Measurements from ENCODE around the gene CORO6. TPM values are rescaled to one million over a fixed set of nuclear protein-coding genes. Genes with fewer than 3 reads are reported as not detected.

The CORO6 gene
- total and polyA plus RNA-seq, 4 donors = 0.23 to 3.0 (median 0.59) TPM

DNA sequence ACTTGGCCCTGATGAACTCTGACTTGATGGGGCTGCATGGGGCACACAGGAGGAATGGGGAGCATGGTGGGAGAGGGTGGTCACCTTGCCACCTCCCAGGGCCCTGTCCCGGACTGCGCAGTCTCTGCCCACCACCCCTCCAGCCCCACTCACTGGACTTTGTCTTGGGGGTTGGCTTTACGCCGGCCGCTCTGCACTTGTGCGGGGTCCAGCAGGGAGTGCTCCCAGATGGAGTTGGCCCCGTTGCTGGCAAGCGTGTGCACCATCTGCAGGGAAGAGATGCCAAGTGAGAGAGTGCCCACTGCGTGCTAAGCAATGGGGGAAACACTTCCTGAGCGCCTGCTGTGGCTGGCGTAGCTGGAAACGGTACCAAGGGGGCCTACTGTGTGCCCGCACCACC is 39.9 kb downstream of the CORO6 start:
- no peak overlapping the region for H3K27ac ChIP-seq (ENCODE audit: low read depth in 1 of 2, low read length in 2 of 2)
- H3K4me3 ChIP-seq (ENCODE audit: low read depth in 1 of 3, low read length in 3 of 3) = no peak overlapping the region
- WGBS = 93% methylated on average over 13 of the region's 13 CpGs
- no peak for DNase-seq (ENCODE audit: low spot score)
- no peaks in the 10 kb centered on the region for H3K27me3 ChIP-seq (ENCODE audit: control insufficient read depth in 4 of 4, insufficient read depth in 4 of 4, low read length in 3 of 4)
- H3K4me1 ChIP-seq (ENCODE audit: control insufficient read depth in 4 of 4, insufficient read depth in 4 of 4, low read length in 3 of 4) = peaks cover 0 to 7% (median 4%) of the 10 kb centered on the region in 4 donors
- peaks cover 0 to 9% (median 3%) of the 10 kb centered on the region in 4 donors for H3K36me3 ChIP-seq (ENCODE audit: control insufficient read depth in 4 of 4, insufficient read depth in 3 of 4, low read depth in 1 of 4, low read length in 3 of 4)
- TF ChIP-seq JUND (IDR thresholded peaks at IDR 0.05) (no peak), NR2F2 (IDR thresholded peaks at IDR 0.05) (no peak), FOXA1 (IDR thresholded peaks at IDR 0.05) (no peak), HNF4G (IDR thresholded peaks at IDR 0.05) (no peak), RAD21 (IDR thresholded peaks at IDR 0.05) (no peak), HNF4A (conservative IDR thresholded peaks at IDR 0.05) (no peak), RXRA (IDR thresholded peaks at IDR 0.05) (no peak), FOXA2 (IDR thresholded peaks at IDR 0.05) (no peak)
- TF ChIP-seq, protein P1, sequence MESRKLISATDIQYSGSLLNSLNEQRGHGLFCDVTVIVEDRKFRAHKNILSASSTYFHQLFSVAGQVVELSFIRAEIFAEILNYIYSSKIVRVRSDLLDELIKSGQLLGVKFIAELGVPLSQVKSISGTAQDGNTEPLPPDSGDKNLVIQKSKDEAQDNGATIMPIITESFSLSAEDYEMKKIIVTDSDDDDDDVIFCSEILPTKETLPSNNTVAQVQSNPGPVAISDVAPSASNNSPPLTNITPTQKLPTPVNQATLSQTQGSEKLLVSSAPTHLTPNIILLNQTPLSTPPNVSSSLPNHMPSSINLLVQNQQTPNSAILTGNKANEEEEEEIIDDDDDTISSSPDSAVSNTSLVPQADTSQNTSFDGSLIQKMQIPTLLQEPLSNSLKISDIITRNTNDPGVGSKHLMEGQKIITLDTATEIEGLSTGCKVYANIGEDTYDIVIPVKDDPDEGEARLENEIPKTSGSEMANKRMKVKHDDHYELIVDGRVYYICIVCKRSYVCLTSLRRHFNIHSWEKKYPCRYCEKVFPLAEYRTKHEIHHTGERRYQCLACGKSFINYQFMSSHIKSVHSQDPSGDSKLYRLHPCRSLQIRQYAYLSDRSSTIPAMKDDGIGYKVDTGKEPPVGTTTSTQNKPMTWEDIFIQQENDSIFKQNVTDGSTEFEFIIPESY (IDR thresholded peaks at IDR 0.05) = no peak
- TF ChIP-seq, protein P2, sequence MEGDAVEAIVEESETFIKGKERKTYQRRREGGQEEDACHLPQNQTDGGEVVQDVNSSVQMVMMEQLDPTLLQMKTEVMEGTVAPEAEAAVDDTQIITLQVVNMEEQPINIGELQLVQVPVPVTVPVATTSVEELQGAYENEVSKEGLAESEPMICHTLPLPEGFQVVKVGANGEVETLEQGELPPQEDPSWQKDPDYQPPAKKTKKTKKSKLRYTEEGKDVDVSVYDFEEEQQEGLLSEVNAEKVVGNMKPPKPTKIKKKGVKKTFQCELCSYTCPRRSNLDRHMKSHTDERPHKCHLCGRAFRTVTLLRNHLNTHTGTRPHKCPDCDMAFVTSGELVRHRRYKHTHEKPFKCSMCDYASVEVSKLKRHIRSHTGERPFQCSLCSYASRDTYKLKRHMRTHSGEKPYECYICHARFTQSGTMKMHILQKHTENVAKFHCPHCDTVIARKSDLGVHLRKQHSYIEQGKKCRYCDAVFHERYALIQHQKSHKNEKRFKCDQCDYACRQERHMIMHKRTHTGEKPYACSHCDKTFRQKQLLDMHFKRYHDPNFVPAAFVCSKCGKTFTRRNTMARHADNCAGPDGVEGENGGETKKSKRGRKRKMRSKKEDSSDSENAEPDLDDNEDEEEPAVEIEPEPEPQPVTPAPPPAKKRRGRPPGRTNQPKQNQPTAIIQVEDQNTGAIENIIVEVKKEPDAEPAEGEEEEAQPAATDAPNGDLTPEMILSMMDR (IDR thresholded peaks at IDR 0.05; ENCODE audit: low read depth, low read length, missing input control) = no peak
- no peaks in the 10 kb centered on the region for H3K9me3 ChIP-seq (ENCODE audit: control insufficient read depth in 4 of 4, low read length in 3 of 4)
- H3K9ac ChIP-seq (ENCODE audit: low read depth in 1 of 2, low read length in 2 of 2) = no peak overlapping the region

DNA sequence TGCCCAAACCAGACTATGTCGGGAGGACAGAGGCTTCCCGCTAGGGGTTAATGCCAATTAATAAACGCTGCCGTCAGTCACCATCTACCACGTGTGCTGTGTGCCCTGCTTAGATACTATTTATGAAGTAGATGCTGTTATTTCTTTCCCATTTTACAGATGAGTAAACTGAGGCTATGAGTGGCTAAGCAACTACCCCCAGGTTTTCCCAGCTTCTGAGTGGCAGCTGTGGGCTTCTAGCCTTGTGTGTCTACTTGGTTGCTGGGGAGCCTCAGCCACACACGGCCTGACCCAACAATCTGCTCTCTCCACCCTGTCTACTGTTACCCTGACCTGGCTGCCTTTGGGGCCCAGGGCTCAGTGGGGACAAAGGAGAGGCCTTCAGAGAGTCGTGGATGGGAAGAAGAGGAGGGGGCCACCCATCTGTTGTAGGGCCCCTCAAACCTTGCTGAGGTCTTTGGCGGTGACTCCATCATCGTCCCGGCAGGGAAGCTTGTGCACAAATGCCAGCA is 40.4 kb downstream of the CORO6 start:
- TF ChIP-seq, protein P3, sequence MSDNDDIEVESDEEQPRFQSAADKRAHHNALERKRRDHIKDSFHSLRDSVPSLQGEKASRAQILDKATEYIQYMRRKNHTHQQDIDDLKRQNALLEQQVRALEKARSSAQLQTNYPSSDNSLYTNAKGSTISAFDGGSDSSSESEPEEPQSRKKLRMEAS (IDR thresholded peaks at IDR 0.05) = no peak
- no peak for TF ChIP-seq YY1 (IDR thresholded peaks at IDR 0.05)
- TF ChIP-seq RXRA (IDR thresholded peaks at IDR 0.05) = no peak
- no peak for TF ChIP-seq GABPA (IDR thresholded peaks at IDR 0.05 in 1 of 2, conservative IDR thresholded peaks at IDR 0.05 in 1 of 2)
- TF ChIP-seq FOXA2 (IDR thresholded peaks at IDR 0.05) = no peak
- TF ChIP-seq, protein P4, sequence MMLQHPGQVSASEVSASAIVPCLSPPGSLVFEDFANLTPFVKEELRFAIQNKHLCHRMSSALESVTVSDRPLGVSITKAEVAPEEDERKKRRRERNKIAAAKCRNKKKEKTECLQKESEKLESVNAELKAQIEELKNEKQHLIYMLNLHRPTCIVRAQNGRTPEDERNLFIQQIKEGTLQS (IDR thresholded peaks at IDR 0.05) = no peak
- no peak for TF ChIP-seq TAF1 (conservative IDR thresholded peaks at IDR 0.05)
- TF ChIP-seq RAD21 (IDR thresholded peaks at IDR 0.05) = no peak
- TF ChIP-seq, protein P2 (IDR thresholded peaks at IDR 0.05; ENCODE audit: low read depth, low read length, missing input control) = no peak
- no peak for TF ChIP-seq HNF4G (IDR thresholded peaks at IDR 0.05)
- Histone ChIP-seq H3K9ac (ENCODE audit: low read depth in 1 of 2, low read length in 2 of 2) (no peak overlapping the region), H3K27me3 (ENCODE audit: control insufficient read depth in 4 of 4, insufficient read depth in 4 of 4, low read length in 3 of 4) (no peaks in the 10 kb centered on the region), H3K27ac (ENCODE audit: low read depth in 1 of 2, low read length in 2 of 2) (no peak overlapping the region), H3K36me3 (ENCODE audit: control insufficient read depth in 4 of 4, insufficient read depth in 3 of 4, low read depth in 1 of 4, low read length in 3 of 4) (peaks cover 0 to 11% (median 3%) of the 10 kb centered on the region in 4 donors), H3K9me3 (ENCODE audit: control insufficient read depth in 4 of 4, low read length in 3 of 4) (no peaks in the 10 kb centered on the region), H3K4me1 (ENCODE audit: control insufficient read depth in 4 of 4, insufficient read depth in 4 of 4, low read length in 3 of 4) (peaks cover 0 to 5% (median 1%) of the 10 kb centered on the region in 4 donors), H3K4me3 (ENCODE audit: low read depth in 1 of 3, low read length in 3 of 3) (no peak overlapping the region)
- no peak for DNase-seq (ENCODE audit: low spot score)
- WGBS = 95% methylated on average over 10 of the region's 10 CpGs
